Stimulated activated naive CD8-positive, alpha-beta T cell treated with anti-CD3 and anti-CD28 coated beads, Interleukin-15, Interleukin-2, amounts not matched to agents 100 ng/mL and 50 ng/mL, for 24 hours (primary cell): ENCODE measurements around the gene ARG1.

ENCODE experiments used
- H3K27ac Mint-ChIP-seq: one replicate; pipeline ENCODE4 v1.8.0; 2021; ENCODE audit warnings: mild to moderate bottlenecking, mixed read lengths
- H3K27me3 Mint-ChIP-seq: one replicate; pipeline ENCODE4 v1.8.0; 2021; ENCODE audit warnings: mixed read lengths
- H3K36me3 Mint-ChIP-seq: one replicate; pipeline ENCODE4 v1.8.0; 2021; ENCODE audit warnings: low read depth, mixed read lengths
- H3K4me1 Mint-ChIP-seq: one replicate; pipeline ENCODE4 v1.8.0; 2021; ENCODE audit warnings: low read depth, mixed read lengths
- H3K4me3 Mint-ChIP-seq: one replicate; pipeline ENCODE4 v1.8.0; 2021; ENCODE audit warnings: mild to moderate bottlenecking, mixed read lengths
- H3K9me3 Mint-ChIP-seq: one replicate; pipeline ENCODE4 v1.8.0; 2021; ENCODE audit warnings: mixed read lengths

Gene ARG1

GRCh38 chr6:131561925-131562707 lies 10.9 kb upstream of the ARG1 start:
- Mint-ChIP-seq H3K27ac (no peak overlapping the region), H3K4me1 (no peaks in the 10 kb centered on the region), H3K36me3 (no peaks in the 10 kb centered on the region), H3K27me3 (no peaks in the 10 kb centered on the region), H3K4me3 (no peak overlapping the region), H3K9me3 (peaks cover 5% of the 10 kb centered on the region)

DNA sequence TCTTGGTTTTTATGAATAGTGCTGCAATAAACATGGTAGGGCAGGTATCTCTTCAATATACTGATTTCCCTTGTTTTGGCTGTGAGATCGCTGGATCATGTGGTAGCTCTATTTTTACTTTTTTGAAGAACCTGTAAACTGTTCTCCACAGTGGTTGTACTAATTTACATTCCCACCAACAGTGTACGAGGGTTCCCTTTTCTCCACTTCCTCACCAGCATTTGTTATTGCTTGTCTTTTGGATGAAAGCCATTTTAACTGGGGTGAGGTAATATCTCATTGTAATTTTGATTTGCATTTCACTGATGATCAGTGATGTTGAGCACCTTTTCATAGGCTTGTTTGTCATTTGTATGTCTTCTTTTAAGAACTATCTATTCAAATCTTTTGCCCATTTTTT lies 8.0 kb upstream of the ARG1 start:
- Mint-ChIP-seq H3K36me3 (no peaks in the 10 kb centered on the region), H3K4me1 (no peaks in the 10 kb centered on the region), H3K9me3 (peaks cover 4% of the 10 kb centered on the region), H3K27ac (no peak overlapping the region), H3K4me3 (no peak overlapping the region), H3K27me3 (no peaks in the 10 kb centered on the region)

GRCh38 chr6:131568726-131569125 lies 4.3 kb upstream of the ARG1 start:
- Mint-ChIP-seq H3K4me1 (no peaks in the 10 kb centered on the region), H3K36me3 (peaks cover 10% of the 10 kb centered on the region), H3K27me3 (no peaks in the 10 kb centered on the region), H3K4me3 (no peak overlapping the region), H3K9me3 (no peaks in the 10 kb centered on the region), H3K27ac (no peak overlapping the region)

DNA sequence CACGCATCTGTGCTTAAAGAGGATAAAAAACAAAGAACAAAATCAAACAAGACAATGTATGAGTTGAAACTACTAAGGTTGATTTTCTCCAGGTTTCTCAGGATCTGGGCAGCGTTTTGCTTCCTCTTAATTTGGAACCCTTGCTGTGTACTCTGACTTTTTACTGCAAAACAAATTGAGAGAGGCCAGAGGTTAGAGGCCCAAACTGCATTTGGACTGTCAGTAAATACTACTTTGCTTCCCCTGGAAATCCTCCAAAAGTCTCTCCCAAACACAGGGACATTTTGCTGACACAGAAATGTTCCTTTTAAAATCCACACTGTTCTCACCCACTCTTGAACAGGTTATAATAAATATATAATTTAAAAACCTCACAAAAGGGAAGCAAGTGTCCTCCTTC lies 1.1 kb downstream of the ARG1 start:
- Mint-ChIP-seq H3K27ac (no peak overlapping the region), H3K36me3 (peaks cover 28% of the 10 kb centered on the region), H3K4me3 (no peak overlapping the region), H3K4me1 (no peaks in the 10 kb centered on the region), H3K9me3 (no peaks in the 10 kb centered on the region), H3K27me3 (no peaks in the 10 kb centered on the region)

DNA sequence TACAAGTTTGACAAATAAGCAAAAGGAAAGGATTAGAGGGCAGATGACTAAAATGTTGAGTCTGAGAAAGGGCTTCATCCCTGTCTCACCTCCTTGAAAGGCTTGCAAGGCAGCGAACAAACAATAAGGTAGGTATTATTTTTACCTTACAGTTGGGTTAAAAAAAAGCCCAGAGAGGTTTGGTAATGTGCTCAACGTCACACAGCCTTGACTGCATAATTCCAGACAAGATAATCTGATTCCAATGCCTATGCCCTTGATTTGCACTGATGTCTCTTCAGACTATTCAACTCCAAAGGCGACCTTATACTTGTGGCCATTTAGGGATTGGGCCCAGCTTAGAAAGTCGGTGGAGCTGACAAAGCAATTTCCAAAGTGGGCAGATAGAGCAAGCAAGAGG lies 1.7 kb downstream of the ARG1 start:
- no peak overlapping the region for H3K4me3 Mint-ChIP-seq
- no peaks in the 10 kb centered on the region for H3K4me1 Mint-ChIP-seq
- no peak overlapping the region for H3K27ac Mint-ChIP-seq
- peaks cover 29% of the 10 kb centered on the region for H3K36me3 Mint-ChIP-seq
- no peaks in the 10 kb centered on the region for H3K27me3 Mint-ChIP-seq
- H3K9me3 Mint-ChIP-seq = no peaks in the 10 kb centered on the region

GRCh38 chr6:131575834-131576478 lies 2.9 kb downstream of the ARG1 start:
- peaks cover 37% of the 10 kb centered on the region for H3K36me3 Mint-ChIP-seq

DNA sequence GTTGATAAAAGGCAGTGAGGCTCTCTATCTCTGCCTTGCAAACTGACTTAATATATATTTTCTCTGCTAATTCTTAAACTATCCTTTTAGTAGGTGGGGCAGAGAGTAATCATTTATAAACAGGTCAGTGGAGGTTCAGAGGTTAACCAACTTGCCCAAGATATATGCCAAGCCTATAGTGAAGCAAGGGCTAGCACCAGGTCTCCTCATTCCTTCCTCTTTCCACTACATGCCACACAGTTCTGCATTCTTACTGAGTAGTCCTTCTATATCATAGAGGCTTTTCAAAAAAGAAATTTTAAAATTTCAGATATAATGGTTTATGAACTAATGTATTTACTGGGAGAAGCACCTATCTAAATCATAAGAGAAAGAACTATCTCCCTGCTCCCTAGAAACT lies 8.5 kb downstream of the ARG1 start:
- H3K27ac Mint-ChIP-seq = no peak overlapping the region
- H3K4me1 Mint-ChIP-seq = no peaks in the 10 kb centered on the region
- H3K36me3 Mint-ChIP-seq = peaks cover 41% of the 10 kb centered on the region
- H3K27me3 Mint-ChIP-seq = no peaks in the 10 kb centered on the region
- H3K4me3 Mint-ChIP-seq = no peak overlapping the region
- H3K9me3 Mint-ChIP-seq = no peaks in the 10 kb centered on the region

More at GRCh38 chr6:131575834-131576478, 2.9 kb downstream of the ARG1 start:
- no peak overlapping the region for H3K4me3 Mint-ChIP-seq
- no peaks in the 10 kb centered on the region for H3K27me3 Mint-ChIP-seq
- no peak overlapping the region for H3K27ac Mint-ChIP-seq
- H3K4me1 Mint-ChIP-seq = no peaks in the 10 kb centered on the region
- no peaks in the 10 kb centered on the region for H3K9me3 Mint-ChIP-seq

GRCh38 chr6:131586543-131586942 lies 13.5 kb downstream of the ARG1 start:
- no peak overlapping the region for H3K4me3 Mint-ChIP-seq
- H3K36me3 Mint-ChIP-seq = peaks cover 51% of the 10 kb centered on the region
- H3K9me3 Mint-ChIP-seq = no peaks in the 10 kb centered on the region
- no peaks in the 10 kb centered on the region for H3K4me1 Mint-ChIP-seq
- H3K27me3 Mint-ChIP-seq = no peaks in the 10 kb centered on the region
- H3K27ac Mint-ChIP-seq = no peak overlapping the region

DNA sequence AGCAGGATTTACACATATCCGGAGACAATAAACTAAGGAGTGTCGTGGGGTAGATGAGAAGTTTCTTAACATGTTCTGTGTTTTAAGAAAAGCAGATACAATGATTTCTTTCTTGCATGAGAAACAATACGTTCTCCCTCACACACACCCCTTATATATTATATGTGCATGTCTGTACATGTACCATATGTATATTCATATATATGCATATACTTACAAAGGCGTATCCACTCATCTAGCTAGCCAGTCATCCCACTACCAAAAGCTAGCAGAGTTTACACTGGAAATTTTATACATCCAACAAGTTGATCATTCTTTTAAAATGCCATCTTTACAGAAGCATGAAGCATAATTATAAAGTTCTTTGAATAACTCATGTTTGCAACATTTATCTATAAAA lies 14.9 kb downstream of the ARG1 start:
- Mint-ChIP-seq H3K27me3 (no peaks in the 10 kb centered on the region), H3K9me3 (no peaks in the 10 kb centered on the region), H3K36me3 (peaks cover 58% of the 10 kb centered on the region), H3K27ac (no peak overlapping the region), H3K4me3 (no peak overlapping the region), H3K4me1 (no peaks in the 10 kb centered on the region)

DNA sequence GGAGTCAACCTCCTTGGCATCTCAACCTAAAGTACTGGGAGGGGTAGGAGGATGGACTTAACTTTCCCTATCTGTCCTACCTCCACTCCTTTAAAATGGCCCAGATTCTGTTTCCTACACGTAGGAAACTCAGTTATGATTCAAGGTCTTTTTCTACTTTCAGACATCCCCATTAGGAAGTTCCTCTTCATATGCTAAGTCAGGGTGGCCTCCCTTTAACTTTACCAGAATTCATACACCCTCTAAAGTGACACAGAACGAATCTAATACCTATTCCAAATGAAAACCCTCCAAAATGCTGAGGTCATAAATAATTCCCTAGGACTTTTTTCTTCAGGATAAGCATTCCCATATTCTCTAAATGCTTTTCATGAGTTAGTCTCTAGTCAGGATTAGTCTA lies 15.6 kb downstream of the ARG1 start:
- no peak overlapping the region for H3K4me3 Mint-ChIP-seq
- no peak overlapping the region for H3K27ac Mint-ChIP-seq
- H3K9me3 Mint-ChIP-seq = no peaks in the 10 kb centered on the region
- no peaks in the 10 kb centered on the region for H3K4me1 Mint-ChIP-seq
- no peaks in the 10 kb centered on the region for H3K27me3 Mint-ChIP-seq
- peaks cover 61% of the 10 kb centered on the region for H3K36me3 Mint-ChIP-seq

DNA sequence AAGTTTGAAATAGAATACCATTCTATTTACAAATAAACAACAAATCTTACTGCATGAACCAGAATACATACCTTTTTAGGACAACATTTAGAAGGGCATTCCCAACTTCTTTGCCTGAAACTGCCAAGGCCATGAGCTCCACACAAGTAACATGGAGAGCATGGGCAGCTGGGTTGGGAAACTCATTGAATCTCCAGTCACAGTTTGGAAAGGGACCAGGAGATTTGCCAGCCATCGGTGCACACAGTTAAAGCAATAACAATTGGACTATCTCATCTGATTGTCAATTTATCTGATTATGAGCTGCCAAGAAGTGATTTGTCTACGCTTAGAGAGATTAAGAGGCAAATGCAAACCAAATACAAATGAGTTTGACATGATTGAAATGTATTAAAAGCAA lies 19.9 kb downstream of the ARG1 start:
- no peak overlapping the region for H3K4me3 Mint-ChIP-seq
- no peaks in the 10 kb centered on the region for H3K9me3 Mint-ChIP-seq
- H3K36me3 Mint-ChIP-seq = peaks cover 64% of the 10 kb centered on the region
- no peaks in the 10 kb centered on the region for H3K4me1 Mint-ChIP-seq
- H3K27me3 Mint-ChIP-seq = no peaks in the 10 kb centered on the region
- H3K27ac Mint-ChIP-seq = no peak overlapping the region

DNA sequence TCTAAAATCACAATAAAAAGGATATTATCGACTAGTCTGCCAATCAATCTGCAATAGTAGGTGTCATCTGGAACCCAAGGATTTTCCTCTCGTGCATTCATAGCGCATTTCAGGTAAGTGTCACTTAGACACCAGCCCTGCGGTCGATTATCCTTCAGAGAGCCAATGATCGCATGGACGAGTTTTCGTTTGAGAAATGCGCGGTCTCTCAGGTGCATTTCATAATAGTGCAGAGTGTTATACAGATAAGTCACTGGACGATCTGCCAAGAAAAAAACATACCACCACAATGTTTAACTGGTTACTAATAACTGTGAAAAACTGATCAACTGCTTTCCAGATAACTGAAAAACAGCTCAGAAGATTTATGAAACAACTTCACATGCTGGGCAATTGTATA lies 21.0 kb downstream of the ARG1 start:
- Mint-ChIP-seq H3K27ac (no peak overlapping the region), H3K9me3 (no peaks in the 10 kb centered on the region), H3K27me3 (no peaks in the 10 kb centered on the region), H3K4me3 (no peak overlapping the region), H3K36me3 (peaks cover 66% of the 10 kb centered on the region), H3K4me1 (no peaks in the 10 kb centered on the region)

GRCh38 chr6:131597446-131597845 lies 24.4 kb downstream of the ARG1 start:
- Mint-ChIP-seq H3K27me3 (no peaks in the 10 kb centered on the region), H3K36me3 (peaks cover 63% of the 10 kb centered on the region), H3K9me3 (no peaks in the 10 kb centered on the region), H3K4me1 (no peaks in the 10 kb centered on the region), H3K27ac (no peak overlapping the region), H3K4me3 (no peak overlapping the region)

DNA sequence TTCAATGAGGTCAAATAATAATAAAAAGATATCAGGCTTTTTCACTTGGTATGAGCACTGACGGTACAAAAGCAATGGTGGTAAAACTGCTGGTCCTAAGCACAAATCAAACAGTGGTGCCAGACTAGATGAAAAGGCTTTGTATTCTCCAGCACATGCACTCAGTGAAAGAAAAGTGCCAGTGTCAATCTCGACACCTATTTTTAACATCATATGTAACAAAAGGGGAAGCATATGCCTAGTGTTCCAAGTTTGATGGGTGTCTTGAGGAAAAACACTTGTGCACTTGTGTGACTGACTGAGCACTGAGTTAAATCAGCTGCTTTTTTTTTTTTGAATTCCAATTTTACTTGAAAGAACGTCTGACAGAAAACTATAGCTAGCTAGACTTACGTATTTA lies 27.7 kb downstream of the ARG1 start:
- no peak overlapping the region for H3K4me3 Mint-ChIP-seq

GRCh38 chr6:131602781-131603312 lies 29.8 kb downstream of the ARG1 start:
- Mint-ChIP-seq H3K27me3 (no peaks in the 10 kb centered on the region), H3K4me3 (no peak overlapping the region), H3K4me1 (no peaks in the 10 kb centered on the region), H3K9me3 (no peaks in the 10 kb centered on the region), H3K36me3 (peaks cover 67% of the 10 kb centered on the region), H3K27ac (no peak overlapping the region)

More for the DNA sequence above, 27.7 kb downstream of the ARG1 start:
- H3K27me3 Mint-ChIP-seq = no peaks in the 10 kb centered on the region
- H3K4me1 Mint-ChIP-seq = no peaks in the 10 kb centered on the region
- no peak overlapping the region for H3K27ac Mint-ChIP-seq
- H3K36me3 Mint-ChIP-seq = peaks cover 57% of the 10 kb centered on the region
- no peaks in the 10 kb centered on the region for H3K9me3 Mint-ChIP-seq
